G401.6 (cell line): ENCODE measurements around the gene STXBP1.

ENCODE experiments used
- FAIRE-seq: peaks from 2 replicates; lab custom pipeline; 2012; peaks lifted over from hg19 to GRCh38; lab: Jason Lieb, UNC

The STXBP1 gene

DNA sequence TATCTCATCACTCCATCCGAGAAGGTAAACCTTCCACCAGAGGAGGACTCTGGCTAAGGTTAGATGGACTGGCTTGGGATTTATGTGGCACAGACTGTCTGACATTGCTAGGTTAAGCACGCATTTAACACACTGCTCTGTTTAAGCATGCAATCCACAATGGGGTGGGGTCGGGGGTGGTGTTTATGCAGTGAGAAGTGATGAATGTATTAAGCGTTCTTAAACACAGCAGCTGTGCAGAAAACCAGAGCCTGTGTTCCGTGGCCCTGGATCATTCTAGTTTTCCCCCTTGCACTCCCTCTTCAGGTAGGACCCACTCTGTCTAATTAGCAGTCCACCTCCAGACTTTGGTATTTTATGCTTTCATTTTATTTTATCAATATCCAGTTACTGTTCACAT lies 46.4 kb downstream of the STXBP1 start:
- no peak for FAIRE-seq

GRCh38 chr9:127660886-127661741 lies 49.0 kb downstream of the STXBP1 start:
- no peak for FAIRE-seq

- FAIRE-seq, result no peak
These were observed 50.5 kb downstream of the STXBP1 start for GRCh38 chr9:127662617-127663016.

DNA sequence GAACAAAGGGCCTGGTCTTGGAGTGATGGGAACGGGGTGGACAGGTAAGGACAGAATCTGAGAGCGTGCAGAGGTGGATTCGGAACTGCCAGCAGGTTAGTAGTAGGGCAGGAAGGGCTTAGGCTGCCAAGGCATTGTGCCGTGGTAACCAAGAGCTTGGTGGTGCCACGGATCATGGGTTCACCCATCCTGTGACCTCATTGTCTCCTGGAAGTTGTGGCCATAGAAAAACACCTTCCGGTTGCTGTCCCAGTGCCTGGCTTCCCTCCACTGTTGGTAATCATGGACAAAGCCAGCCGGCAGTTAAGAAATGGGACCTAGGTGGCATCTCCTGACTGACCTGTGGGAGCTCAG lies 52.2 kb downstream of the STXBP1 start:
- FAIRE-seq, result no peak

DNA sequence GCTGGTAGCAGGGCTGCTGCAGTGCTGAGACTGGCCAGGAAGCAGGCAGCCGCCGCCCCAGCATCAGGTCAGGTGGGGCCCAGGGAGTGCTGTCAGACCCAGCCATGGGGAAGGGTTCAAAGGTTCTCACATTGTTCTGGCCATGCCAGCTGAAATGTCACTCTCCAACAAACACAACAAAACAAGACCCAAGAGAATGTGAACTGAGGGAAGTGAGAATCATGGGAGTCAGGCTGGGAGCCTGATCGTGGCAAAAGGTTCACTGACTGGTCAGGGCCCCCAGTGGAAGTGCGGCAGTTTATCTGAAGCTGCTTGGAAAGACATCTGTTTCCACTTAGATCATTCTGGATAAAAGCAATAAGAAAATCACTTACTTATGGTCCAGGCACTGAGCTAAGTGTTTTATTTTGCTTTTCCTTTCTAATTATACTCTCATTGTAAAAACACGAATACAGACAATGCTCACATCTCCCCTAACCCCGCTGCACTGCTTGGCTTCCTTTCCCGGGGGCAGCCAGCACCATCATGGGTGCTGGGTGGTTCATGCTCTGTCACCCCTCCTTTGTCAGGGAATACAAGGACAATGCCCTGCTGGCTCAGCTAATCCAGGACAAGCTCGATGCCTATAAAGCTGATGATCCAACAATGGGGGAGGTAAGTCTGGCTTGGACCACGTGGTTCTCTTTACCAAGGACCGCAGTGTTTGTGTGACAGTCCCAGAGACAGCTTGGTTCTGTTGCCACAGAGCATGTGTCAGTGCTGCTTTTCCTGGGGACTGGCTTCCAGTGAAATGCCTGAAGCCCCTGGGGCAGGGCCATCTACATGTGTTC lies 52.8 kb downstream of the STXBP1 start:
- FAIRE-seq, result no peak

DNA sequence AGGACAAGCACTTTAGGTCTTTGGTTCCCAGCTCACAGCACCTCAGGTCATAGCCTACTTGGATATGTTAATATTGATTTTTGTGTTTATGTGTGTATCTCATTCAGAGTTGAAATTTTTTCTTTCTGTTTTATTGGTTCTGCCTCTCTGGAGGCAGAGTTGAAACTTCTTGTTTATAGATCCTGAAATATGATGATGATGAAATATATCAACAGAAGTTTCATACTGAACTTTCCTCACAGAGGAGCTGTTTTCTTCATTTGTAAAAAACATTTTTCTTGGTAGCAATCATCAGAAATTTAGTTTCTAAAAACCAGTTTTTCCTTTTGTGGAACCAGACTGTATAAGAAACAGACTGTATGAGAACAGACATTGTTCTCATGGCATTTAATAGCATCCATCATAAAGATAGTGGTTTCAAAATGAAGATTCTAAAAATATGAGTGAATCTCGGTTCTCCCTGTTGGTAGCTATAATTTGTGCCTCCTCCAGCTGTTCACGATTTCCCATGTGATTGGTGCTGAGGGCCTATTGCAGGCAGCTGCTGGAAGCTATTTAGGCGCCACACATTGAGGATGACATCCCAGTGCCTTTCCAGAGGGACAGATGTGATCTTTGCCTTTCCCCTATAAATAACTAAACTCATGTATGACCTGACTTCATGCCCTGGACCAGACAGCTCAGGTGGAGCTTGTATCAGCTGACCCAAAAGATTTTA lies 55.2 kb downstream of the STXBP1 start:
- no peak for FAIRE-seq

GRCh38 chr9:127667906-127668305 lies 55.8 kb downstream of the STXBP1 start:
- FAIRE-seq, result no peak

DNA sequence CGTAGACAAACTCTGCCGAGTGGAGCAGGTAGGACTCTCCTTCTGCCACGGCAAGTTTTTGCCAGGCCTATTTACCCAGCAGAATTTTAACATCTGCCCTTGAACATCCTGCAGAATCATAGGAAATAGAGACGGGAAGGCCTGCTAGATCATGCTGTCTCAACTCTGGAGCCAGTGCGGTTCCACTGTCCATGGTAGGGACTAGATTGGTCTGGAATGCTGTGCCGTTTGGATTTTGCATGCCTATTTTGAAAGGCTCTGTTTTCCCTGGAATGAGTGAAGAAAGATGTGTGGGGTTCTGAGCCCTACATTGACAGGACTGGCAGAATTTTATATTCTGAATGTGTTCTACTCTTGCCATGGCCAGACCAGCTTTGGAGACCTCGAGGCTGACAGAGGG lies 61.2 kb downstream of the STXBP1 start:
- no peak for FAIRE-seq

DNA sequence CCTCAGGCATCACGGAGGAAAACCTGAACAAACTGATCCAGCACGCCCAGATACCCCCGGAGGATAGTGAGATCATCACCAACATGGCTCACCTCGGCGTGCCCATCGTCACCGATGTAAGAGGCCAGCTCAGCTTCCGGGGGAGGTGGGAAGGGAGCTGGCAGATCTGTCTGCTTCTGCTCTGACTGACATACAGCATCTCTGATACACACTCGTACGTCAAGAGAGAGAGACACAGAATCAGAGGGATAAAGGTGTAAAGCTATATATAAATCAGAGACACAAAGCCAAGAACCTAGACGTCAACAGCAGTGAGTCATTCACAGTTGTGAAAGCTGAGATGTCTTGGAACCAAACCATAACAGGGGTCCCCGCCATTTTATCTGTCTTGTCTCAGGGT lies 64.6 kb downstream of the STXBP1 start:
- no peak for FAIRE-seq

GRCh38 chr9:127679506-127679905 lies 67.4 kb downstream of the STXBP1 start:
- no peak for FAIRE-seq

DNA sequence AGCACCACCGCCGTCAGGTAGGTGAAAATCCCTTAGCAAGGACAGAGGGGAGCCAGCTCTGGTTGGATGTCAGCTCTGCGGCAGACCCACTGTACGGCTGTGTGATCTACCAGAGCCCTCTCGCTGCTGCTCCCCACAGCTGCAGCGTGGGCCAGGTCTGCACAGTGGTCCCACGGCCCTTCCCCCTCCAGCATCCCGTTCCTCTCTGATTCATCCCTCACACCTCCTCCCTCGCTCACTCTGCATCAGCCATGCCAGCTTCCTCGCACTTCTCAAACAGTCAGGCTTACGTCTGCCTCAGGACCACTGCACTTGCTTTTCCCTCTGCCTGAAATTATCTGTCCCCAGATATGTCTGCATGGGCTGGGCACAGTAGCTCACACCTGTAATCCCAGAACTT lies 68.1 kb downstream of the STXBP1 start:
- no peak for FAIRE-seq

DNA sequence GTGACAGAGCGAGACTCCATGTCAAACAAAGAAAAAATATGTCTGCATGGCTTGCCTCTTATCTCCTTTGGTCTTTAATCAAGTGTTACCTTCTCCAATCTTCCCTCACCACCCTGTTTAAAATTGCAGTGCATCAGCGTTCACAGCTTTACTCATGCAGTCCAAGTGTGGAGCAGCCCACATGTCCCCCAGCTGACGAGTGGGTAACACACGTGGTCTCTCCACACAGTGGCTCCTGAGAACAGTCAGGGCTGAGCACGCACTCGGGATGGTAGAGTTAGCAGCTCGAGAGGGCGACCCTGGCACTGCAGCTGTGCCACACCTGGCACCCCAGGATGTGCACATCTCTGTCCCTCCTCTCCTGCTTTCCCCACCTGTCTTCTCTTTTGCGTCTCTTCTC lies 68.8 kb downstream of the STXBP1 start:
- FAIRE-seq, result no peak

- FAIRE-seq, result no peak
These were observed 70.5 kb downstream of the STXBP1 start for GRCh38 chr9:127682351-127683136.

- no peak for FAIRE-seq
These were observed 71.6 kb downstream of the STXBP1 start for GRCh38 chr9:127683723-127684122.

DNA sequence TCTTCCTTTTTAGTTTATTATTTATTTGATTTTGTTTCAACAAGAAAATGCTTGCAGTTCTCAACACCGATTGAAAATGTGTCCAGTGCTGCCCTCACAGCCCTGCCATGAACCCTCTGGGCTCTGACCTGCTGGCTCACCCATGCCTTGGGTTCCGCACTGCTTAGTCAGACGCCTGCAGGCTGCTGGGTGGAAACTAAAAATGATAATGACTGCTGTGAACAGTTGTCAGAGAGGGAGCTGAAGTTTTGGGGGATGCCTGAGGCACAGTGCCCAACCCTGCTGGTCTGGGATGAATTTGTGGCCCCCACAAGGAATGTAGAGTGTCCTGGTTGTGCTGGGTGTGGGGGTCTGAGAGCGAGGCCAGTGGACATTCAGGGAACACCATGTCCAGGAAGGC lies 72.5 kb downstream of the STXBP1 start:
- no peak for FAIRE-seq

DNA sequence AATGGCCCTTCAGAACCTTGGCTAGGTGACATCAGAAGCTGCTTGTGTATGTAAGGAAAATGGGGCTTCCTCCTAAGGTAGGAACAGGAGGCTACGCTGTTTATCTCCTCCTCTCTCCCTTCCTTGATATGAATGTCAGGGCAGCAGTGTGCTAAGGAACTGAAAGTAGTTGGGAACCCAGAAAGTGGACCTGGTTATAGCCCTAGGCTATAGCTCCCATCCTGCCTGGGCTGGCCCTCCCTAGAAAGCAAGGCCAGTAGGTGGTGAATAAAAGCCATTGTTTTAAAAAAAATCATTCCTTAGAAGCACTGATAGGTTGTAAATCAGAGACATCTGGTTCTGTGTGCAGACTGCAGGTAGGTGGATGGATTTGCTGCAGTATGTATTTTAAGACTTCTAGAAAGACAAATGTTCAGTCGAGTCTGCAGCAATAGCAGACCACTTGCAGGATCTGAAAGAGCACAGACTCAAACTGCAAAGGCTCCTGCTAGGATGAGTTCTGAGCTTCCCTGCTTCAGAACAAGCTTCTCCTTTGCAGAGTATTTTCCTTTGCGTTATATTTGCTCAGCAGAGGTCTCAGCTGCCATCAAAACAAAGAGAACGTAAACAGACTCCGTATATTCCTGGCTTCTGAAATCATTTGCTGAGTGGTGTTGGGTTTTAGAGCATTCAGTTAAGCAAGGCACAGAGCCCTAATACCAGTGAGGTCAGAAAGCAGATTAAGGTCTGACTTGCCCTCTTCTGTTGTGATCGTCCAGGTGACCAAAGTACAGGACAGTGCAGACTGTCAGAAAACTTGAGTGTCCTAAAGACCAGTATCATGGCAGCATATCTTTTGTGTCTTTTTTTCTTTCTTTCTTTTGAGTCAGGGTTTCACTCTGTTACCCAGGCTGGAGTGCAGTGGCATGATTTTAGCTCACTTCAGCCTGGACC lies 74.7 kb downstream of the STXBP1 start:
- FAIRE-seq, result no peak

GRCh38 chr9:127689329-127690000 lies 77.4 kb downstream of the STXBP1 start:
- FAIRE-seq, result no peak

- no peak for FAIRE-seq
These were observed 78.7 kb downstream of the STXBP1 start for GRCh38 chr9:127690735-127691134.

GRCh38 chr9:127692071-127692470 lies 80.0 kb downstream of the STXBP1 start:
- FAIRE-seq, result no peak

DNA sequence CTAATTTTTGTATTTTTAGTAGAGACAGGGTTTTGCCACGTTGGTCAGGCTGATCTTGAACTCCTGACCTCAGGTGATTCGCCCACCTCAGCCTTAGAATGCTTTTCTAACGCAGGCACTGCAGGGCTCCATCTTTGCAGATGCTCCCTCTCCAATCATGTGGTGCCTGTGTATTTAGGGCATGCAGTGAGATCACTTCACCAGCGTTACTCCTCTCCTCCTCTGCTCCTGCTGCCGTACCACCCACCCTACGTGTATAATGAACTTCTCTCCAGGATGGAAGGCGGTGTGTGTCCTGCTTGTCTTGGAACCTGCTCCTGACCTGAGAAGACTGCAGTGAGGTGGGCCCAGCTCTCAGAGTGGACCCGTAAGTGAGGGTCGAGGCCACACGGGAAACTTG lies 81.1 kb downstream of the STXBP1 start:
- FAIRE-seq, result no peak
